ENCODE data around the gene RBM20. TPM values are rescaled to one million over a fixed set of nuclear protein-coding genes. Genes with fewer than 3 reads are reported as not detected.
A peak's percentile ranks its signal among the peaks of the same experiment; 100 is the strongest.

Gene RBM20
- total RNA-seq, 1 donor: 1.0 TPM

- Histone ChIP-seq H3K27me3 (ENCODE audit: insufficient read depth, low read length) (peaks cover 6% of the 10 kb centered on the region), H3K4me1 (ENCODE audit: insufficient read depth, low read length) (peaks cover 4% of the 10 kb centered on the region), H3K4me3 (ENCODE audit: low read length) (no peak overlapping the region), H3K9me3 (ENCODE audit: low read depth, low read length) (no peaks in the 10 kb centered on the region)
Measured at GRCh38 chr10:110670335-110670734, 26.2 kb downstream of the RBM20 start.

GRCh38 chr10:110671788-110672579 lies 27.8 kb downstream of the RBM20 start:
- H3K4me1 ChIP-seq (ENCODE audit: insufficient read depth, low read length): peaks cover 4% of the 10 kb centered on the region
- no peaks in the 10 kb centered on the region for H3K9me3 ChIP-seq (ENCODE audit: low read depth, low read length)
- H3K4me3 ChIP-seq (ENCODE audit: low read length): peak overlapping the region; percentile 62
- peaks cover 6% of the 10 kb centered on the region for H3K27me3 ChIP-seq (ENCODE audit: insufficient read depth, low read length)

GRCh38 chr10:110672580-110672919 lies 28.4 kb downstream of the RBM20 start:
- peak overlapping the region; percentile 62 for H3K4me3 ChIP-seq (ENCODE audit: low read length)
- H3K27me3 ChIP-seq (ENCODE audit: insufficient read depth, low read length): peaks cover 6% of the 10 kb centered on the region
- no peaks in the 10 kb centered on the region for H3K9me3 ChIP-seq (ENCODE audit: low read depth, low read length)
- H3K4me1 ChIP-seq (ENCODE audit: insufficient read depth, low read length): peaks cover 4% of the 10 kb centered on the region

GRCh38 chr10:110676016-110676415 lies 31.9 kb downstream of the RBM20 start:
- H3K27me3 ChIP-seq (ENCODE audit: insufficient read depth, low read length): peaks cover 1% of the 10 kb centered on the region
- no peak overlapping the region for H3K4me3 ChIP-seq (ENCODE audit: low read length)
- H3K4me1 ChIP-seq (ENCODE audit: insufficient read depth, low read length): peaks cover 10% of the 10 kb centered on the region
- H3K9me3 ChIP-seq (ENCODE audit: low read depth, low read length): no peaks in the 10 kb centered on the region

GRCh38 chr10:110679486-110680272 lies 35.5 kb downstream of the RBM20 start:
- Histone ChIP-seq H3K27me3 (ENCODE audit: insufficient read depth, low read length) (peaks cover 4% of the 10 kb centered on the region), H3K4me3 (ENCODE audit: low read length) (no peak overlapping the region), H3K4me1 (ENCODE audit: insufficient read depth, low read length) (peaks cover 7% of the 10 kb centered on the region), H3K9me3 (ENCODE audit: low read depth, low read length) (no peaks in the 10 kb centered on the region)

GRCh38 chr10:110680273-110681020 lies 36.3 kb downstream of the RBM20 start:
- H3K27me3 ChIP-seq (ENCODE audit: insufficient read depth, low read length): peaks cover 4% of the 10 kb centered on the region
- no peak overlapping the region for H3K4me3 ChIP-seq (ENCODE audit: low read length)
- no peaks in the 10 kb centered on the region for H3K9me3 ChIP-seq (ENCODE audit: low read depth, low read length)
- peaks cover 7% of the 10 kb centered on the region for H3K4me1 ChIP-seq (ENCODE audit: insufficient read depth, low read length)

GRCh38 chr10:110681023-110681681 lies 37.0 kb downstream of the RBM20 start:
- Histone ChIP-seq H3K27me3 (ENCODE audit: insufficient read depth, low read length) (peaks cover 5% of the 10 kb centered on the region), H3K9me3 (ENCODE audit: low read depth, low read length) (no peaks in the 10 kb centered on the region), H3K4me1 (ENCODE audit: insufficient read depth, low read length) (peaks cover 7% of the 10 kb centered on the region), H3K4me3 (ENCODE audit: low read length) (no peak overlapping the region)

- Histone ChIP-seq H3K27me3 (ENCODE audit: insufficient read depth, low read length) (peaks cover 7% of the 10 kb centered on the region), H3K4me3 (ENCODE audit: low read length) (no peak overlapping the region), H3K9me3 (ENCODE audit: low read depth, low read length) (no peaks in the 10 kb centered on the region), H3K4me1 (ENCODE audit: insufficient read depth, low read length) (peaks cover 7% of the 10 kb centered on the region)
Measured at GRCh38 chr10:110682348-110682747, 38.2 kb downstream of the RBM20 start.

GRCh38 chr10:110684800-110685446 lies 40.8 kb downstream of the RBM20 start:
- H3K4me1 ChIP-seq (ENCODE audit: insufficient read depth, low read length): peaks cover 7% of the 10 kb centered on the region

GRCh38 chr10:110686047-110686446 lies 41.9 kb downstream of the RBM20 start:
- Histone ChIP-seq H3K9me3 (ENCODE audit: low read depth, low read length) (no peaks in the 10 kb centered on the region), H3K27me3 (ENCODE audit: insufficient read depth, low read length) (peaks cover 7% of the 10 kb centered on the region), H3K4me3 (ENCODE audit: low read length) (no peak overlapping the region), H3K4me1 (ENCODE audit: insufficient read depth, low read length) (peaks cover 1% of the 10 kb centered on the region)

More at GRCh38 chr10:110684800-110685446, 40.8 kb downstream of the RBM20 start:
- H3K27me3 ChIP-seq (ENCODE audit: insufficient read depth, low read length): peaks cover 7% of the 10 kb centered on the region
- H3K9me3 ChIP-seq (ENCODE audit: low read depth, low read length): no peaks in the 10 kb centered on the region
- H3K4me3 ChIP-seq (ENCODE audit: low read length): no peak overlapping the region

- no peaks in the 10 kb centered on the region for H3K4me1 ChIP-seq (ENCODE audit: insufficient read depth, low read length)
- peaks cover 2% of the 10 kb centered on the region for H3K9me3 ChIP-seq (ENCODE audit: low read depth, low read length)
- no peak overlapping the region for H3K4me3 ChIP-seq (ENCODE audit: low read length)
Measured at GRCh38 chr10:110686949-110687348, 42.8 kb downstream of the RBM20 start.

GRCh38 chr10:110687400-110687799 lies 43.3 kb downstream of the RBM20 start:
- H3K27me3 ChIP-seq (ENCODE audit: insufficient read depth, low read length): peaks cover 10% of the 10 kb centered on the region
- peaks cover 7% of the 10 kb centered on the region for H3K9me3 ChIP-seq (ENCODE audit: low read depth, low read length)
- H3K4me1 ChIP-seq (ENCODE audit: insufficient read depth, low read length): no peaks in the 10 kb centered on the region
- no peak overlapping the region for H3K4me3 ChIP-seq (ENCODE audit: low read length)

More at GRCh38 chr10:110686949-110687348, 42.8 kb downstream of the RBM20 start:
- H3K27me3 ChIP-seq (ENCODE audit: insufficient read depth, low read length): peaks cover 8% of the 10 kb centered on the region

GRCh38 chr10:110691139-110691538 lies 47.0 kb downstream of the RBM20 start:
- Histone ChIP-seq H3K9me3 (ENCODE audit: low read depth, low read length) (peaks cover 15% of the 10 kb centered on the region), H3K27me3 (ENCODE audit: insufficient read depth, low read length) (peaks cover 8% of the 10 kb centered on the region), H3K4me3 (ENCODE audit: low read length) (no peak overlapping the region), H3K4me1 (ENCODE audit: insufficient read depth, low read length) (no peaks in the 10 kb centered on the region)

GRCh38 chr10:110694263-110694662 lies 50.1 kb downstream of the RBM20 start:
- peaks cover 7% of the 10 kb centered on the region for H3K27me3 ChIP-seq (ENCODE audit: insufficient read depth, low read length)
- H3K4me1 ChIP-seq (ENCODE audit: insufficient read depth, low read length): no peaks in the 10 kb centered on the region
- no peak overlapping the region for H3K4me3 ChIP-seq (ENCODE audit: low read length)
- peaks cover 15% of the 10 kb centered on the region for H3K9me3 ChIP-seq (ENCODE audit: low read depth, low read length)
